ENCODE measurements around the gene MRPS9. TPM values are rescaled to one million over a fixed set of nuclear protein-coding genes. Genes with fewer than 3 reads are reported as not detected.

The MRPS9 gene
- total RNA-seq, 1 experiment from 2014 or later, result 77.0 TPM

DNA sequence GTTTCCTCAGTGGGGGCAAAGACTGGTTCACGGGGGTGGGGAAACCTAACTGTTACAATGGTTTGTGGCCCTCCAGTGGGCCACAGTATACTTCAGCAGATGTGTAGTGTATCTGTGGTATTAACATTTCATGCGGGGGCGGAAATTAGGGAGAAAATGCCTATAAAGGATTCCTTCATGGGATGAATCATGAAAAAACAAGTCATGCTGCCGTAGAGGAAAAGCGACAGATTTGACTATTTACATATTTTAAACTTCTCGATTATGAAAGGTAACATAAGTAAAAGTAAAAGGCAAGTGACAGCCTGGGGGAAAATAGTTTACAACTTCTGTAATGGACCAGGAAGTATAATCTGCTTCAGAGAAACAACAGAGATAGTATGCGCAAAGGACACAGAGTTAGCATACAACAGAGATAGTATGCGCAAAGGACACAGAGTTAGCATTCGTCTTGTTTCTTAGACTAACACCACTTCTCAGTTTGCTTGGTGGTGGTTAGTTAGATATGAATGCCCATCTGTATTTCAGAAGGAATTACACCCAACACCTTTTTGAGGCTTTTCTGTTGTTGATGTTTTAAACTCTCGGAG lies 41.1 kb downstream of the MRPS9 start:
- DNase-seq (ENCODE audit: low spot score), result no peak

- no peak for DNase-seq (ENCODE audit: low spot score)
Observed at GRCh38 chr2:105080461-105080860, 42.6 kb downstream of the MRPS9 start.

DNA sequence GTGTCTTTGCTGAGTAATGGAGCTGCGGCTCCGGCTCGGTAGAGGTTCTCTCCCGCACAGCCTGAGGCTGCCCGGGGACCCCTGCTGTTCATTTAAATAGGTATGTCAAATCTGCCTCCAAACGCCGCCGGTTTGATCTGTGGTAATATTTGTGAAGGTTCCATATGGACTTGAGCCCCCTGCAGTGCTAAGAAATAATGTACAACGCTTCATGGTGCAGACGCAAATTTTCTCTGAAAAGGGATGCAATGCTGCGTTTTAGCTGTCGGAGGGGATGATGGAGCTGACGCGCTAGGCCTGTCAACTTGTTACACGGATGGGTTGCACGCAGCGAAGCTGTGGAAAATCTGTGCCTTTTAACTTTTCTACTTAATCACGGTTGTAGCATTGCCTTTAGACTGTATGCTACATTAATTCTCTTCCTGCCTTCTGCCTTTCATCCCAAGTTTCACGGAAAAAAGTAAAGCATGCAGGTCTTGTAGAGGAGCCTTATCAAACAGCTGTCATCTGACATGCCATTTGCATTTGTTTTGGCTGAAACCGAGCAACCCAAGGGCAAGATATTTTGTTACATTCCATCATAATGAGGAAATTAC lies 43.2 kb downstream of the MRPS9 start:
- no peak for DNase-seq (ENCODE audit: low spot score)

DNA sequence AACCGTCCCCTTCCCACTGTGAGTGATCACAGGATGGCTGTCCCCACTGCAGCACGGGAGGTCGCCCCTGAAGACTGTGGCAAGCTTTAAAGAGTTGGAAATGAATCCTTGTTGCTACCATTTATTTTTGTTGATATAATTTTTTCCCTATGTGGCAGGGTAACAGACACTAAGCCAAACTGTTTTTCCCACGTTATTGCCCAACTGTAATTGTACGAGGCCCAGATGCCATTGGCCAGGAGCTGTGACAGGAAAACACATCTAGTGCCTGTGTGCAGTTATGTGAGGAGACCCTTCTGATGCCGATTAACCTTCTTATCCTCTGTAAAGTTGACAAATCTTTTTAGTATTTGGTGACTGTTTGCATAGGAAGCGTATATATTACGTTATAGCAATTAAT lies 44.2 kb downstream of the MRPS9 start:
- DNase-seq (ENCODE audit: low spot score), result no peak

- no peak for DNase-seq (ENCODE audit: low spot score)
Observed at GRCh38 chr2:105085525-105085924, 47.7 kb downstream of the MRPS9 start.

DNA sequence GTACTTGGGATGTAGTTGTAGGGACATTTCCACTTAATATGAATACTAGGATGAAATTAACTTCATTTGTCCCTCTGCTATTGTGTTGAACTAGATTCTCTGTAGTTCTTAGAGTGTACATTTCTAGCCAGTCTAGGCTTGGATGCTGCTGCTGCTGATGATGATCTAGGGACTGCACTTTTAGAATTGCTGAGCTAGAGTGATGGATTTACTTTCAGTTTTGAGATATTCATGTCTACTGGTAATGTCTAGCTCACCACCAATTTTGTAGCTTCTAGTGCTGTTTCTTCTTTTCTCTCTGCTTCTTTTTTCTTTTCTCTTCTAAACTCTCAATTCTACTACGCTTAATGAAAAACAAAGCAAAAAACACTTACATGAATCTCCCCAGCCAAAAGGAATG lies 49.4 kb downstream of the MRPS9 start:
- DNase-seq (ENCODE audit: low spot score), result no peak

- DNase-seq (ENCODE audit: low spot score), result no peak
Observed at GRCh38 chr2:105090091-105090490, 52.2 kb downstream of the MRPS9 start.

DNA sequence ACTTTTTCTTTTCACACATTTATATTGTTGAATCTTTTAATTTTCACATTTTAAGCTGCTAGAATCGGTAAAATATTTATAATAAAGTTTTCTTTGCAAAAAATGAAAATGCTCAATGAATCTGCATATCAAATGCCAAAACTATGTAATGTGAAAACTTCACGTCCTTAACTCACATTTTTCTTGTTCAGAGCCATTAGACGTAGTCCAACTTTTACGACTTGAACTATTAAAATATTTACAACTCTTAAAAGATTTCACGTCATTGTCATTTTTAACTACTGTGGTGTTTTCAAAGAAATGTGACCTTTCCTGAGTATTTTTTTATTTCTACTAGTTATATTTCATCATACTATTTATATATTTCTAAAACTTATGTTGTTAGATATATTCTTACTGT lies 54.9 kb downstream of the MRPS9 start:
- DNase-seq (ENCODE audit: low spot score), result no peak

- DNase-seq (ENCODE audit: low spot score), result no peak
Observed at GRCh38 chr2:105099153-105099552, 61.3 kb downstream of the MRPS9 start.

DNA sequence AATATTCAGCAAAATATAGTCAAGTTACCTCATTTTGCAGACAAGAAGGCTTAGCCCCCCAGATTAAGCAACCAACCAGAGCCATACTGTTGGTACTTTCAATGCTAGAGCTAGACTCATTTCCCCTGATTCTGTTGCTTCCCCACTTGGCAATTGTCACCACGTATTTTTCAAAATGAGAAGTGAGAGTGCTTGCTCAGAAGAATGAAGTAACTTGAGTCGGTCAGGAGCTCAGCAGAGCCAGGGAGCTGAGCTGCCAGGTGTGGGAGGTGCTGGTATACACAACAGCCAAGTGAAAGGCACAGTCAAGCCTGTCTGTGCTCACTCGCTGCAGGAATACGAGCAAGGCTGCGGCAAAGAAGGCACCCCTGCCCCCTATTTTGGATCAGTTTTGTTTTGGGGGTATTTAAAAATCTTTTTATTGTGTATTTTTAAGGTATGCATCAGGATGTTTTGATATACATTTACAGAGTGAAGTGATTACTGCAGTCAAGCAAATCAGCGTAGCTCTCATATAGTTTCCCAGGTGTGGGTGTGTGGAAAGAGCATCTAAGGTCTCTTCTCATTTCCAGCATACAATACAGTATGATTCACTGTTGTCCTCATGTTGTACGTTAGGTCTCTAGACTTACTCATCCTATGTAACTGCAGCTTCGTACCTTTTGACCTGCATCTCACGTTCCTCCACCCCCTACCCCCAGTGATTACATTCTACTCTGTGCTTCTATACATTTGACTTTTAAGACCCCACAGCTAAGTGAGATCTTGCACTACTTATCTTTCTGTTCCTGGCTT lies 62.4 kb downstream of the MRPS9 start:
- DNase-seq (ENCODE audit: low spot score), result no peak

DNA sequence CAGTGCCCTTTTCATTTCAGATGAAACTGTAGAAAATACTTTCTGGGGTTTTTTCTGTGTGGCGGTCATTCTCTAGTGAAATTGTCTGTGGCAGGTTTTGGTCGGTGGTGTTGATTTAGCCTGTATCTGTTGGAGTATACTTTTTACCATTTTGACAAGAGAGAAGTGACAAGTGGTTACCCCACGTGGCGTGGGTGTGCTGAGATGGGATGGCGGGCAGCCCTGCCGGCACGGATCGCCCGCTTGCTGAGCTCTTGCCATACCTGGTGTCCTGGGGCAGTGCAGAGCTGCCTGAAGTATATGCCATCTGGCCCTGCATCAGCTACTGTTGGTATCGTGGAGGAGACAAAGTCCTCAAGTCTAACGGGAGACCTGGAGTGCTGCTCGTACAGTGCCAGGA lies 64.1 kb downstream of the MRPS9 start:
- no peak for DNase-seq (ENCODE audit: low spot score)

DNA sequence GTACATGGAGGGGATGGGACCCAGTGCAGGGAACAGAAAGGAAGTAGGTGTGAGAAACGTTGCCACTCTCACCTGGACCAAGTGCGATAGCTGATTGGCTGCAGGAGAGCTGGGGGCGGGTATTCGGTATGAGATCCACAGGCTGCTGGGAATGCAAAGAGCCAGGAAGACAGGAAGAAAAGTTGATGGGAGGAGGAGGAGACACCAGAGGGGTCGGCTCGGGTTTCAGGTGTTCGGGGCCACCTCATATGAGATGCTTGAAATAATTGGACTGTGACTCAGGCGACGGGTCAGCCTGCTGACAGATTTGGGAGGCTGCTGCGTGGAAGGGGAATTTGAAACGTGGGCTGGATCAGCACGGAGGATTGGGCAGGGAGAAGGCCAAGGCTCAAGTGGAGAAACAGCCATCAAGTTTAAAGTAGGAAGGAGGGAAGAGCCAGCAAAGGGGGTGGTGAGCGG lies 65.1 kb downstream of the MRPS9 start:
- DNase-seq (ENCODE audit: low spot score), result peak; percentile 94

GRCh38 chr2:105103481-105103880 lies 65.6 kb downstream of the MRPS9 start:
- no peak for DNase-seq (ENCODE audit: low spot score)

GRCh38 chr2:105104208-105104731 lies 66.4 kb downstream of the MRPS9 start:
- peak; percentile 81 for DNase-seq (ENCODE audit: low spot score)

- DNase-seq (ENCODE audit: low spot score), result no peak
Observed at GRCh38 chr2:105110295-105110829, 72.5 kb downstream of the MRPS9 start.

- no peak for DNase-seq (ENCODE audit: low spot score)
Observed at GRCh38 chr2:105111365-105112150, 73.7 kb downstream of the MRPS9 start.

DNA sequence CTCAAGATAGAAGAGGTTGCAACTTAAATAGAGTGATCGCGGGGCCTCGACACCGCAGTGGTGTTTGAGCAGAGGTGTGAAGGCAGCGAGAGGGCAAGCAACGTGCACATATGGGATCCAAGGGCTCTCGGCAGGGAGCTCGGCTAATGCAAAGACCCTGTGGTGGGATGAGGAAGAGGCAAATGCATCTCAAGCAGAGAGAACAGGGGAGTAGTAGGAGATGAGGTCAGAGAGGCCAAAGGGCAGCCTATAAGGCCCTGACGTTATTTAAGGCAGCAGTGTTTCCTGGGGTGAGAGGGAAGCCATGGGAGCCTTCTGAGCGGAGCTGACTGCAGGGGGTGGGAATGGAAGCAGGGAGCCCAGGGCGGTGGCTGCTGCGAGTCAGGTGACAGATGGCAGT lies 74.5 kb downstream of the MRPS9 start:
- no peak for DNase-seq (ENCODE audit: low spot score)

GRCh38 chr2:105113616-105114291 lies 75.9 kb downstream of the MRPS9 start:
- no peak for DNase-seq (ENCODE audit: low spot score)

- DNase-seq (ENCODE audit: low spot score), result peak; percentile 85
Observed at GRCh38 chr2:105114551-105114950, 76.7 kb downstream of the MRPS9 start.

GRCh38 chr2:105116348-105116747 lies 78.5 kb downstream of the MRPS9 start:
- DNase-seq (ENCODE audit: low spot score), result no peak

GRCh38 chr2:105117565-105117964 lies 79.7 kb downstream of the MRPS9 start:
- DNase-seq (ENCODE audit: low spot score), result no peak
